SU-DHL-6 (cell line): Measurements from ENCODE around the gene PLEKHH2.

Experiments used
- H2AFZ ChIP-seq: fragments of 200-600 bp; sonication (generic); 2 replicates; pipeline ENCODE4 v1.6.1; 2014; ENCODE audit warnings: low read depth, mild to moderate bottlenecking, moderate library complexity, mixed read lengths, antibody characterized with exemption, low read length; ENCODE audit not compliant: severe bottlenecking
- H3F3A ChIP-seq: fragments of 200-600 bp; shearing (Covaris generic); 2 replicates; pipeline ENCODE4 v1.6.0; 2016; ENCODE audit warnings: antibody characterized with exemption, mild to moderate bottlenecking; ENCODE audit not compliant: insufficient read depth
- H3K27ac ChIP-seq: fragments of 200-600 bp; sonication (generic); 2 replicates; pipeline ENCODE4 v1.5.1; 2016; ENCODE audit warnings: low read depth, mild to moderate bottlenecking, low read length, moderate library complexity, mixed read lengths
- H3K27me3 ChIP-seq: fragments of 200-600 bp; sonication (generic), shearing (Covaris generic); 2 replicates; pipeline ENCODE4 v1.6.0; 2014; ENCODE audit warnings: mild to moderate bottlenecking, low read length
- H3K36me3 ChIP-seq: fragments of 200-600 bp; sonication (generic); 2 replicates; pipeline ENCODE4 v1.6.1; 2014; ENCODE audit warnings: mild to moderate bottlenecking, low read length, mixed read lengths
- H3K4me2 ChIP-seq: fragments of 300-600, 200-600 bp; shearing (Covaris generic), sonication (generic); 2 replicates; pipeline ENCODE4 v1.6.0; 2014; ENCODE audit warnings: low read length, low read depth, mild to moderate bottlenecking; ENCODE audit not compliant: poor library complexity, severe bottlenecking
- H3K4me3 ChIP-seq: fragments of 200-600 bp; sonication (generic); 2 replicates; pipeline ENCODE4 v1.5.1; 2014; ENCODE audit warnings: antibody characterized with exemption, low read length, mild to moderate bottlenecking, mixed read lengths; ENCODE audit not compliant: insufficient read depth, poor library complexity, severe bottlenecking
- H3K79me2 ChIP-seq: fragments of 200-600 bp; sonication (generic); 2 replicates; pipeline ENCODE4 v1.6.1; 2014; ENCODE audit warnings: mild to moderate bottlenecking, low read length, moderate library complexity; ENCODE audit not compliant: insufficient read depth
- H3K9ac ChIP-seq: fragments of 200-600 bp; sonication (generic); 2 replicates; pipeline ENCODE4 v1.7.0; 2014; ENCODE audit warnings: mild to moderate bottlenecking, low read length
- H3K9me2 ChIP-seq: fragments of 200-600 bp; sonication (generic); replicated peaks from 2 replicates; pipeline ENCODE4 v1.6.1; 2014; ENCODE audit warnings: low read length; ENCODE audit not compliant: insufficient read depth
- H3K9me3 ChIP-seq: fragments of 200-600 bp; sonication (generic); 2 replicates; pipeline ENCODE4 v1.6.1; 2014; ENCODE audit warnings: low read length, mixed read lengths; ENCODE audit not compliant: insufficient read depth
- H4K20me1 ChIP-seq: fragments of 200-600 bp; sonication (generic); 2 replicates; pipeline ENCODE4 v1.6.1; 2014; ENCODE audit warnings: low read depth, mild to moderate bottlenecking, antibody characterized with exemption, low read length, moderate library complexity, mixed read lengths
- EZH2phosphoT487 ChIP-seq: fragments of 200-600 bp; sonication (generic), shearing (Covaris generic); conservative IDR thresholded peaks from 2 replicates; pipeline ENCODE4 v1.6.1; 2018; ENCODE audit warnings: mild to moderate bottlenecking, antibody characterized with exemption, low read length, moderate library complexity, mixed read lengths
- TF ChIP-seq, protein P1 (sequence below): fragments of 200-600 bp; sonication (generic); IDR thresholded peaks from one replicate; pipeline ENCODE4 v1.5.1; 2017; ENCODE audit warnings: antibody characterized with exemption, mild to moderate bottlenecking, low read length, moderate library complexity; ENCODE audit not compliant: insufficient read depth, poor library complexity, severe bottlenecking

Gene PLEKHH2

DNA sequence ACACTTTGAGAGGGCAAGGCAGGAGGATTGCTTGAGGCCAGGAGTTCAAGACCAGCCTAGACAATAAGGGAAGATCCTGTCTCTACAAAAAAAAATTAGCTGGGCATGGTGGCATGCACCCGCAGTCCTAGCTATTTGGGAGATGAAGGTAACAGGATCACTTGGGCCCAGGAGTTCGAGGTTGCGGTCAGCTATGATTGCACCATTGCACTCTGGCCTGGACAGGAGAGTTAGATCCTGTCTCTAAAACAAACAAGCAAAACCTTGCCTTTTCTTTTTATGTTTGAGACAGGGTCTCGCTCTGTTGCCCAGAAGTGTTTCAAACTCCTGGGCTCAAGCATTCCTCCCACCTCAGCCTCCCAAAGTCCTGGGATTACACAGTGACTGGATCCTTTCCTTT is 26.7 kb upstream of the PLEKHH2 start:
- Histone ChIP-seq H3K27me3 (no peaks in the 10 kb centered on the region), H3K27ac (no peak overlapping the region), H3K36me3 (no peaks in the 10 kb centered on the region), H4K20me1 (no peaks in the 10 kb centered on the region), H3K4me2 (no peak overlapping the region), H3K79me2 (no peaks in the 10 kb centered on the region), H2AFZ (no peak overlapping the region), H3K4me3 (no peak overlapping the region), H3K9ac (no peak overlapping the region), H3F3A (no peaks in the 10 kb centered on the region), H3K9me2 (no peaks in the 10 kb centered on the region), H3K9me3 (no peaks in the 10 kb centered on the region)
- TF ChIP-seq, protein P1, sequence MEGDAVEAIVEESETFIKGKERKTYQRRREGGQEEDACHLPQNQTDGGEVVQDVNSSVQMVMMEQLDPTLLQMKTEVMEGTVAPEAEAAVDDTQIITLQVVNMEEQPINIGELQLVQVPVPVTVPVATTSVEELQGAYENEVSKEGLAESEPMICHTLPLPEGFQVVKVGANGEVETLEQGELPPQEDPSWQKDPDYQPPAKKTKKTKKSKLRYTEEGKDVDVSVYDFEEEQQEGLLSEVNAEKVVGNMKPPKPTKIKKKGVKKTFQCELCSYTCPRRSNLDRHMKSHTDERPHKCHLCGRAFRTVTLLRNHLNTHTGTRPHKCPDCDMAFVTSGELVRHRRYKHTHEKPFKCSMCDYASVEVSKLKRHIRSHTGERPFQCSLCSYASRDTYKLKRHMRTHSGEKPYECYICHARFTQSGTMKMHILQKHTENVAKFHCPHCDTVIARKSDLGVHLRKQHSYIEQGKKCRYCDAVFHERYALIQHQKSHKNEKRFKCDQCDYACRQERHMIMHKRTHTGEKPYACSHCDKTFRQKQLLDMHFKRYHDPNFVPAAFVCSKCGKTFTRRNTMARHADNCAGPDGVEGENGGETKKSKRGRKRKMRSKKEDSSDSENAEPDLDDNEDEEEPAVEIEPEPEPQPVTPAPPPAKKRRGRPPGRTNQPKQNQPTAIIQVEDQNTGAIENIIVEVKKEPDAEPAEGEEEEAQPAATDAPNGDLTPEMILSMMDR: no peak
- TF ChIP-seq EZH2phosphoT487: no peak

DNA sequence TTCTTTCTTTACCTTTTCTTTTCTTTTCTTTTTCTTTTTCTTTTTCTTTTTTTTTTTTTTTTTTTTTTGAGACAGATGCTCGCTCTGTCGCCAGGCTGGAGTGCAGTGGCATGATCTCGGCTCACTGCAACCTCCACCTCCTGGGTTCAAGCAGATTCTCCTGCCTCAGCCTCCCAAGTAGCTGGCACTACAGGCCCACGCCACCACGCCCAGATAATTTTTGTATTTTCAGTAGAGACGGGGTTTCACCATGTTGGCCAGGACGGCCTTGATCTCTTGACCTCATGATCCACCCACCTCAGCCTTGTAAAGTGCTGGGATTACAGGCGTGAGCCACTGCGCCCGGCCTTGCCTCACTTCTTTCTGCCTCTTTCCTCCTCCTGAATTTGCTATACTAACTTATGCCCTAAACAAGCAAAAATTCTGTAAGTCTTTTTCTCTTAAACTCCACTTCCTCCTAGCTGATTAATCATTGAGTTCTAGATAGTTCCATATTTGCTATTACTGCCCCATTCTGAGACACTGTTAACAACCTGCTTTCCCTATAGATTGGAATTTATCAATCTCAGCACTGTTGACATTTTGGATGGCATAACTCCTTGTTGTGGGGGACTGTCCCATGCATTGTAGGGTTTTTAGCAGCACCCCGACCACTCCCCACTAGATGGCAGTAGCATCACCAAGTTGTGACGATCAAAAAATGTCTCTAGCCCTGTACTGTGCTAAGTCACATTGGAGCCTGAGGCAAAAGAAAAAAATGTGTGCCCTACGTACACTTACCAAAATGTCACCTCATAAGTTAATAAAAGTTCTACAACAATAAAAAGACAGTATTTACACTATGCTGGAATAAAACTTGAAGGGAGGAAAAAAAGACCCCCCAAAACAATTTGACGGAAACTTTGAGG is 24.8 kb upstream of the PLEKHH2 start:
- Histone ChIP-seq H3K27ac (no peak overlapping the region), H3K9me2 (no peaks in the 10 kb centered on the region), H3F3A (no peaks in the 10 kb centered on the region), H3K36me3 (no peaks in the 10 kb centered on the region), H2AFZ (no peak overlapping the region), H3K27me3 (no peaks in the 10 kb centered on the region), H3K79me2 (no peaks in the 10 kb centered on the region), H3K9ac (no peak overlapping the region), H3K4me2 (no peak overlapping the region), H3K9me3 (no peaks in the 10 kb centered on the region), H3K4me3 (no peak overlapping the region), H4K20me1 (no peaks in the 10 kb centered on the region)
- TF ChIP-seq, protein P1: peak; percentile 88
- no peak for TF ChIP-seq EZH2phosphoT487

DNA sequence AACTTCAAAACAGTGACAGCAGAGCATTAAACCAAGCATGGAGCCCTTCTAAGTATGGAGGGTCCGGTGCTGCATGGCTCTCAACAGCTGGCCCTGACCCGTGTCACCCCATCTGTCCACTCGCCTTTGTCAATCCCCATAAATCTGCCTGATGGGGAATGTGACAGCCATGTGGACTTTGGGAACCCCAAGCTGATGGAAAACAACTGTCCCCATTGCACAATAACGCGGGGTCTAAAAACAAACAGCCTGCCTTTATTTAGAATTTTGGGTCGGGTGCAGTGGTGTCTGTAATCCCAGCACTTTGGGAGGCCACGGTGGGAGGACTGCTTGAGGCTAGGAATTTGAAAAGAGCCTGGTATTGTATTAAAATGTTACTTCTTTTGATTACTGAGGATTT is 24.1 kb upstream of the PLEKHH2 start:
- no peak overlapping the region for H3K27ac ChIP-seq
- no peak overlapping the region for H3K4me3 ChIP-seq
- H3F3A ChIP-seq: no peaks in the 10 kb centered on the region
- no peaks in the 10 kb centered on the region for H3K79me2 ChIP-seq
- H3K27me3 ChIP-seq: no peaks in the 10 kb centered on the region
- H3K9ac ChIP-seq: no peak overlapping the region
- no peak overlapping the region for H2AFZ ChIP-seq
- no peaks in the 10 kb centered on the region for H3K9me2 ChIP-seq
- no peak for TF ChIP-seq EZH2phosphoT487
- TF ChIP-seq, protein P1: no peak
- H4K20me1 ChIP-seq: no peaks in the 10 kb centered on the region
- H3K4me2 ChIP-seq: no peak overlapping the region
- H3K36me3 ChIP-seq: no peaks in the 10 kb centered on the region
- H3K9me3 ChIP-seq: no peaks in the 10 kb centered on the region
